Caco-2 (cell line): ENCODE data around the gene EPOP. TPM values are rescaled to one million over a fixed set of nuclear protein-coding genes. Genes with fewer than 3 reads are reported as not detected.

Experiments used
- BruUV-seq: library from RNA; stranded (reverse); fragments of 400-500 nt; replicated peaks from 2 replicates; lab custom pipeline; 2021; lab: Mats Ljungman, UMichigan
- CTCF ChIA-PET: fragments of 300-600 bp; sonication (Branson Sonifier 250); formaldehyde crosslinking; loops from one replicate; lab custom pipeline; 2022; ENCODE audit warnings: antibody characterized with exemption; lab: Charles Lee
- POLR2A ChIA-PET: fragments of 300-600 bp; sonication (Branson Sonifier 250); formaldehyde crosslinking; loops from one replicate; lab custom pipeline; 2022; ENCODE audit warnings: antibody characterized with exemption; lab: Charles Lee
- DNase-seq, 2 experiments: peaks; one replicate each; pipeline versions ENCODE4 v3.0.0 to v3.0.0-alpha.2; 2020 to 2022
- H3K27me3 ChIP-seq: replicated peaks from 2 replicates; pipeline ENCODE4 v1.6.0; 2011; ENCODE audit warnings: low read length; ENCODE audit not compliant: control insufficient read depth, insufficient read depth
- H3K36me3 ChIP-seq: 2 replicates; pipeline ENCODE4 v1.5.1; 2011; ENCODE audit warnings: low read length; ENCODE audit not compliant: control insufficient read depth, insufficient read depth
- H3K4me1 ChIP-seq: fragments of 250-450 bp; sonication (Bioruptor Pico); 2 replicates; pipeline ENCODE4 v1.5.1; 2020; ENCODE audit warnings: mild to moderate bottlenecking
- H3K4me3 ChIP-seq: 2 replicates; pipeline ENCODE4 v1.5.1; 2011; ENCODE audit warnings: low read depth, mild to moderate bottlenecking, control low read depth, low read length
- H3K9me3 ChIP-seq: fragments of 250-450 bp; sonication (Bioruptor Pico); 2 replicates; pipeline ENCODE4 v1.5.1; 2020; ENCODE audit warnings: mild to moderate bottlenecking, moderate library complexity
- H3K27ac Mint-ChIP-seq: one replicate; pipeline ENCODE4 v1.8.0; 2022; ENCODE audit warnings: mixed read lengths; ENCODE audit not compliant: unreplicated experiment
- H3K27me3 Mint-ChIP-seq: one replicate; pipeline ENCODE4 v1.8.0; 2022; ENCODE audit warnings: mixed read lengths; ENCODE audit not compliant: insufficient read depth, unreplicated experiment
- H3K36me3 Mint-ChIP-seq: one replicate; pipeline ENCODE4 v1.8.0; 2022; ENCODE audit warnings: mild to moderate bottlenecking, mixed read lengths; ENCODE audit not compliant: insufficient read depth, unreplicated experiment
- H3K4me1 Mint-ChIP-seq: one replicate; pipeline ENCODE4 v1.8.0; 2022; ENCODE audit warnings: low read depth, mixed read lengths; ENCODE audit not compliant: unreplicated experiment
- H3K4me3 Mint-ChIP-seq: one replicate; pipeline ENCODE4 v1.8.0; 2022; ENCODE audit warnings: mild to moderate bottlenecking, moderate library complexity, mixed read lengths; ENCODE audit not compliant: unreplicated experiment
- H3K9me3 Mint-ChIP-seq: one replicate; pipeline ENCODE4 v1.8.0; 2022; ENCODE audit warnings: mixed read lengths; ENCODE audit not compliant: unreplicated experiment
- CTCF ChIP-seq, 2 experiments: fragments of 200-600 bp in 1 of 2; IDR thresholded peaks; 1 replicate in 1 of 2; 2 replicates in 1 of 2; pipeline versions ENCODE4 v1.5.1 to v1.8.0; 2011 to 2022; ENCODE audit warnings: antibody characterized with exemption in 1 of 2, control low read depth in 1 of 2, inconsistent platforms in 1 of 2, low read depth in 1 of 2, low read length in 1 of 2, mild to moderate bottlenecking in 1 of 2, moderate library complexity in 1 of 2; ENCODE audit not compliant: insufficient read depth in 1 of 2, severe bottlenecking in 1 of 2, unreplicated experiment in 1 of 2
- intact Hi-C: fragments of 100-400 bp; cut with micrococcal nuclease; formaldehyde crosslinking; loops from one replicate; pipeline ENCODE4 v1.10.0; 2022; ENCODE audit not compliant: unreplicated experiment
- total RNA-seq: library from RNA; stranded (reverse); gene quantifications from 2 replicates; pipeline ENCODE4 v1.2.3, GENCODE V29; 2022

EPOP gene
- total RNA-seq, 1 experiment from 2014 or later, result 17.1 TPM

DNA sequence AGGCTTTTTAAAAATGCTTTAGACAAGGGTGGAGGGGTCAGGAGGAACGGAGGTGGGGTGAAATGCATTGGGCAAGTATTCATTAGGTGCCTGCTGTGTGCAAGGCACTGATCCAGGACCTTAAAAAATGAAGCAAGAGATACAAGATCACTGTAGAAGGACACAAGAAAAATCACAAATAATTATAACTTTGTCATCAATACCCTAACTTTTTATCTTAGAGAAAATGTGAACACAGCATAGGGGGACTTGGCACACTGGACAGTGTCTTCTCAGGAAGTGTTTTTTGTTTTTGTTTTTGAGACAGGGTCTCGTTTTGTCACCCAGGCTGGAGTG lies 7.0 kb downstream of the EPOP start:
- Mint-ChIP-seq H3K4me1 (peaks cover 23% of the 10 kb centered on the region), H3K36me3 (no peaks in the 10 kb centered on the region), H3K4me3 (no peak overlapping the region), H3K27ac (no peak overlapping the region), H3K9me3 (no peaks in the 10 kb centered on the region), H3K27me3 (peaks cover 3% of the 10 kb centered on the region)
- CTCF ChIA-PET, result interaction anchor here (0.6 to 10.9 kb wide), 18 partner anchors 9 to 244 kb away, joined by 3 to 292 read pairs (median 5); partner anchors contain the start of gene SRCIN1
- intact Hi-C loops, result loop anchor here (1.0 to 10.0 kb wide), 6 partner anchors 53 to 243 kb away; partner anchors contain the start of gene ARHGAP23
- Histone ChIP-seq H3K9me3 (no peaks in the 10 kb centered on the region), H3K36me3 (no peaks in the 10 kb centered on the region), H3K4me1 (peaks cover 14% of the 10 kb centered on the region), H3K27me3 (no peaks in the 10 kb centered on the region), H3K4me3 (no peak overlapping the region)
- no peak for DNase-seq
- no TSS peak for BruUV-seq
- no peak for TF ChIP-seq CTCF (IDR thresholded peaks at IDR 0.05; ENCODE audit: insufficient read depth in 1 of 2, low read depth in 1 of 2, low read length in 1 of 2, severe bottlenecking in 1 of 2, unreplicated experiment in 1 of 2)
- POLR2A ChIA-PET, result interaction anchor here (1.0 kb wide), 1 partner anchor 110 kb away, joined by 4 read pairs; no protein-coding TSS in a partner anchor

DNA sequence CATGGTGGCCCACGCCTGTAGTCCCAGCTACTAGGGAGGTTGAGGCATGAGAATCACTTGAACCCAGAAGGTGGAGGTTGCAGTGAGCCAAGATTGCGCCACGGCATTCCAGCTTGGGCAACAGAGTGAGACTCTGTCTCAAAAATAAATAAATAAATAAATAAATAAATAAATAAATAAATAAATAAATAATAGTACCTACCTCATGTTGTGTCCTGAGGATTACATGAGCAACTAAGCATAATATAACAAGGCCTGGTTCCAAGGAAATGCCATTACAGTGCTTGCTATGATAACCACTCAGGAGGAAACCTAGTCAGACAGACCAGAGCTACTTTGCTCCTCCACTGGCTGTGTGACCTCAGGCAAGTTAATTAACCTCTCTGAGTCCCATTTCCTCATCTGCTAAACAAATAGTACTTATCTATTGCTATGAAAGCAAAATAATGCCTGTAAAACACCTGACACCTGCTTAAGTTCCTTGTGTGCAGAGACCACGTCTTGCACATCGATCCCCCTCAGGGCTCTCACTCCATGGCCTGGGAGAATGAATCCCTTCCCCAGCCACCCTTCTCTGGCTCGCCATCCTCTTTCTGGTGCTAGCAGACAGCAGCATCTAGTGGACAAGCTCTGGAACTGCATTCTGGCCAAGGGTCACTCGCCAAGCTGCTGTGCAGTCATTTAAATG lies 7.5 kb downstream of the EPOP start:
- Mint-ChIP-seq H3K27ac (no peak overlapping the region), H3K27me3 (peaks cover 3% of the 10 kb centered on the region), H3K4me3 (no peak overlapping the region), H3K9me3 (no peaks in the 10 kb centered on the region), H3K36me3 (no peaks in the 10 kb centered on the region), H3K4me1 (peaks cover 22% of the 10 kb centered on the region)
- intact Hi-C loops, result loop anchor here (1.0 to 10.0 kb wide), 6 partner anchors 52 to 242 kb away; partner anchors contain the start of gene ARHGAP23
- H3K9me3 ChIP-seq, result no peaks in the 10 kb centered on the region
- DNase-seq, result peak; percentile 85 to 86
- ChIA-PET CTCF (interaction anchor here (0.6 to 10.9 kb wide), 20 partner anchors 9 to 244 kb away, joined by 3 to 292 read pairs (median 5); partner anchors contain the start of gene SRCIN1), POLR2A (interaction anchor here (1.0 kb wide), 1 partner anchor 109 kb away, joined by 4 read pairs; no protein-coding TSS in a partner anchor)
- no peak overlapping the region for H3K4me3 ChIP-seq
- peaks cover 9% of the 10 kb centered on the region for H3K4me1 ChIP-seq
- no TSS peak for BruUV-seq
- no peaks in the 10 kb centered on the region for H3K36me3 ChIP-seq
- H3K27me3 ChIP-seq, result no peaks in the 10 kb centered on the region
- peak; percentile 99 to 100 for TF ChIP-seq CTCF (IDR thresholded peaks at IDR 0.05; ENCODE audit: insufficient read depth in 1 of 2, low read depth in 1 of 2, low read length in 1 of 2, severe bottlenecking in 1 of 2, unreplicated experiment in 1 of 2)

GRCh38 chr17:38663964-38664644 lies 10.7 kb downstream of the EPOP start:
- Histone ChIP-seq H3K9me3 (no peaks in the 10 kb centered on the region), H3K27me3 (no peaks in the 10 kb centered on the region), H3K4me1 (peaks cover 6% of the 10 kb centered on the region; the same call in 1 of the 2 replicates), H3K4me3 (no peak overlapping the region), H3K36me3 (no peaks in the 10 kb centered on the region)
- intact Hi-C loops, result loop anchor here (1.0 to 10.0 kb wide), 3 partner anchors 60 to 239 kb away; partner anchors contain the start of gene ARHGAP23
- TF ChIP-seq CTCF (IDR thresholded peaks at IDR 0.05; ENCODE audit: insufficient read depth in 1 of 2, low read depth in 1 of 2, low read length in 1 of 2, severe bottlenecking in 1 of 2, unreplicated experiment in 1 of 2), result no peak
- Mint-ChIP-seq H3K27me3 (peaks cover 3% of the 10 kb centered on the region), H3K4me3 (no peak overlapping the region), H3K36me3 (no peaks in the 10 kb centered on the region), H3K27ac (no peak overlapping the region), H3K9me3 (no peaks in the 10 kb centered on the region), H3K4me1 (peaks cover 16% of the 10 kb centered on the region)
- POLR2A ChIA-PET, result no interaction called here
- CTCF ChIA-PET, result interaction anchor here (0.6 to 10.9 kb wide), 16 partner anchors 12 to 315 kb away, joined by 3 to 292 read pairs (median 4); partner anchors contain the start of gene SRCIN1
- no peak for DNase-seq
- BruUV-seq, result no TSS peak
